Prostate gland (tissue), 2 donors: ENCODE results near the gene ENGASE.

ENCODE experiments used
- POLR2A ChIP-seq: fragments of 450-650 bp; IDR thresholded peaks from one replicate; pipeline ENCODE4 v1.6.1; 2016; ENCODE audit warnings: antibody characterized with exemption, mild to moderate bottlenecking
- POLR2AphosphoS5 ChIP-seq: sonication (generic); formaldehyde crosslinking; IDR thresholded peaks from one replicate; pipeline ENCODE4 v1.6.1; 2017; ENCODE audit warnings: antibody characterized with exemption
- TF ChIP-seq, protein P1 (sequence below), 4 experiments: fragments of 200-600 bp in 2 of 4; fragments of 450-650 bp in 2 of 4; sonication (generic) in 2 of 4; IDR thresholded peaks; 1 replicate in 3 of 4; 2 replicates in 1 of 4; pipeline ENCODE4 v1.5.1; 2016 to 2019; ENCODE audit warnings: antibody characterized with exemption in 4 of 4, mild to moderate bottlenecking in 2 of 4, moderate library complexity in 2 of 4

DNA sequence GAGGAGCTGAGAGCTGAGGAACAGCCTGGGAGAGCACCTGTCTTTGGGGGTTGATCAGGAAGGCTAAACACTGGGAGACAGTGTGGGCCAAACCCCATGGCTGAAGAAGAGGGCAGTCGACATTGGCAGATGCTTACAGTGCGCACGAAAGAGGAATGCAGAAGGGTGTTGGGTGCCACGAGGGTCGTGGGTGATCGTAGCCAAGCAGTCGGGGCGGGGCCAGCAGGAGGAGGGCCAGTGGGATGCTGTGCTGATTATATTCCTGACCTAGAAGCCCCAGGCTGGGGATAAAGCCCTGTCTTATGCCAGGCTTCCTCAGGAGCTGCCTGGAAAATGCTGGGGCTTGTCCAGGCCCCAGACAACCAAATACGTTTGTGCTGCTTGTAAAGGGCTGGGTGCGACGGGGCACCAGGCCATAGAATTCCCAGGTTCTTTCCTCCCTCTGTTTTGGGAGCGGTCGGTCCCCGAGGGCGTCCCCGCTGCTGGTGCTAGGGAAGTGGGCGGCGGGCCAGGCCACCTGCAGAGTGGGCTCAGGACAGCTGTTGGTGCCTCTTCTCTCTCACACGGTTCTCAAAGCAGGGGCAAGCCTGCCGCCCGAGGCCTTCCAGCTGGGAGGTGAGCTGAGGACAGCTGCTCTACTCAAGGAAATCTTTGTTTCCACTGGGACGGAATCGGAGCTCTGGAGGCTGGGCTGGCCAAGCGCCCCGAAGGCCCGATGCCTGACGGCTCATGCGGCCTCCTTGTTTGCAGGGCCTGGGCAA lies 40.7 kb upstream of the ENGASE start:
- TF ChIP-seq, protein P1, sequence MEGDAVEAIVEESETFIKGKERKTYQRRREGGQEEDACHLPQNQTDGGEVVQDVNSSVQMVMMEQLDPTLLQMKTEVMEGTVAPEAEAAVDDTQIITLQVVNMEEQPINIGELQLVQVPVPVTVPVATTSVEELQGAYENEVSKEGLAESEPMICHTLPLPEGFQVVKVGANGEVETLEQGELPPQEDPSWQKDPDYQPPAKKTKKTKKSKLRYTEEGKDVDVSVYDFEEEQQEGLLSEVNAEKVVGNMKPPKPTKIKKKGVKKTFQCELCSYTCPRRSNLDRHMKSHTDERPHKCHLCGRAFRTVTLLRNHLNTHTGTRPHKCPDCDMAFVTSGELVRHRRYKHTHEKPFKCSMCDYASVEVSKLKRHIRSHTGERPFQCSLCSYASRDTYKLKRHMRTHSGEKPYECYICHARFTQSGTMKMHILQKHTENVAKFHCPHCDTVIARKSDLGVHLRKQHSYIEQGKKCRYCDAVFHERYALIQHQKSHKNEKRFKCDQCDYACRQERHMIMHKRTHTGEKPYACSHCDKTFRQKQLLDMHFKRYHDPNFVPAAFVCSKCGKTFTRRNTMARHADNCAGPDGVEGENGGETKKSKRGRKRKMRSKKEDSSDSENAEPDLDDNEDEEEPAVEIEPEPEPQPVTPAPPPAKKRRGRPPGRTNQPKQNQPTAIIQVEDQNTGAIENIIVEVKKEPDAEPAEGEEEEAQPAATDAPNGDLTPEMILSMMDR (IDR thresholded peaks at IDR 0.05): no peak
- TF ChIP-seq POLR2A: no peak
- TF ChIP-seq POLR2AphosphoS5: peak; percentile 59
